Fibroblast of skin of right biceps (primary cell): ENCODE data around the gene MARCOL.

ENCODE experiments used
- DNase-seq: peaks from one replicate; pipeline ENCODE4 v3.0.0-alpha.2; 2013

MARCOL gene, protein sequence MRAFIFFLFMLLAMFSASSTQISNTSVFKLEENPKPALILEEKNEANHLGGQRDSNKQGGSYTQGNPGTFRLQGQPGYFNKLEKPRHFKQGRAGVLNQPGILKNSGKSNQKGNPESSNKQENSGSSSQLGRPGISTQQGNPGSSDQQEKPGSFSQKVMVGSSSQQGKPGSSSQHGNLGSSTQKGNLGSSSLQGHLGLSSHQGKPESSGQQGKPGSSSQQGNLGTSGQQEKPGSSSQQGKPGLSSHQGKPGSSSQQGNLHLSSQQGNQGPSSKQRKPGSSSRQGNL

GRCh38 chr5:148238418-148238794 is at the start of gene MARCOL:
Gene MARCOL, plus strand, starts transcription at chr5:148238525. Its CDS starts 73 bp downstream, at chr5:148238598.
- DNase-seq: no peak

DNA sequence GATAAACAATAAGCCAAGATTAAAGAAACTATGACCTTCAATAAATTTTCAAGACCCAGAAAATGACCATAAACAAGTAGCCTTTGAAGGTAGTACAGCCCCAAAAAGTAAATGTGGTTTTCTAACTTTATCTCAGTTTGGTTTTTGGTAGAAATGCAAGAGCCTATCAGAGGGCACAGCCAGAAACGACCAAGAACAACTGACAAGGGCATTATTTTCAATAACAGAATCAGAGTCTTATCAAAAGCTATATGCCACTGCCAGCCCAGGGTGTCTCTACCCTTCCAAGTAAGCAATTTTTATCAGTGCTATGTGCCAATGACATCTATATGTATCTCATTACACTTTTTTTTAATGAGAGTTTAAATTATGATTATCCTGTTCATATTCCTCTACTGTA is 47.3 kb upstream of the MARCOL start:
- no peak for DNase-seq

GRCh38 chr5:148193202-148193601 is 45.1 kb upstream of the MARCOL start:
- no peak for DNase-seq

- DNase-seq: no peak
These were observed 37.2 kb upstream of the MARCOL start for GRCh38 chr5:148201151-148201550.

- DNase-seq: no peak
These were observed 35.7 kb upstream of the MARCOL start, which contains the start of gene SPINK6 for GRCh38 chr5:148202531-148203203. Gene SPINK6, plus strand, starts transcription at chr5:148203042. Its CDS starts 55 bp downstream, at chr5:148203097.

DNA sequence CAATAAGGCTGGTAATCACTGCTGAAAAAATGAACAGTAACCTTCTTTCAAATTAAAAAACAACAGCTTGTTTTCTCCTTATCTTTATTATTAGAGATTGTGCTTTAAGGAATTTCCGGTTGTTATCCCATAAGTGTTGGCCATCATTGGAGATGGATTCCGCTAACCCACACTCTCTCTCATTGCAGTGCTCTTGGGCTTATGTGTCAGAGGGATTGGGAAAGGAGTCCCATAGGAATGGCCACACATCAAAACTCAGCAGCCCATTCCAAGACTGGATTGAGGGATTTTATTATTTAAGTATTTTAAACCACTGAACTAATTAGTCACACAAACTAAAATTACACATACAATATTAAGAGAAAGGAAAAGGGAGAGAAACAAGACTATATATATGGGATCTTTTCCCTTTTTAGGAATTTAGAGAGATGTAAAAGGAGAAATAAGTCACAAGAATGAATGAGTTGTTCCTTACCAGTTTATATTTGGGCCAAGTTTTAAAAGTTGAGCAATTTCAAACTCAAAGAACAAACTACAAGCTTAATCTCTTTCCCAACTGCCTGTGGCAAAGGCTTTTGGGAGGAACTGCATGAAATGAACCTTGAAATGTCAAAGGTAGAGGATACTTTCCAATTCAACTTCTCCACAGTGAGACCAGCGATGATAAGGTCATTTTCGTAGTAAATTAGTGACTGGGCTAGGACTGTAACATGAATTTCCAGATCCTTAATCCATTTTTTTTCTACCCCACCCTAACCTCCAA is 33.1 kb upstream of the MARCOL start:
- no peak for DNase-seq

DNA sequence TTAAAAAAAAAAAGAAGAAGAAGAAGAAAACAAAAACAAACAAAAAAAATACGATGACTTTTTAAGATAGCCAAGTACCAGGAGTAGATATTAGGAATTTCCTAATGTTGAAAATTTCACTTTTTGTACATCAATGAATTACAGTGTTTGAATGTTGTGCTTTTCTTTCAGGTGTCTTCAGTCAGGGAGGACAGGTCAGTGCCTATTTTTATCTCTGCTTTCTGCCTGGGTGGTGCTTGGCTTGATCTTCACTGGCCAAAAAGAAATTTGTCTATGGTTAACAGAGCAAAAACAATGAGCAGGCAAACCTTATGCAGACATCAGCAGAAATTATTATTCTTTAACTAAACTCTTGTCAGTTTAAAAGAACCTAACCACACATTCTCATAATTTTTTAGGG is 32.5 kb upstream of the MARCOL start:
- DNase-seq: no peak

- DNase-seq: no peak
These were observed 31.7 kb upstream of the MARCOL start for GRCh38 chr5:148206620-148207019.

- DNase-seq: no peak
These were observed 30.1 kb upstream of the MARCOL start for GRCh38 chr5:148208226-148208625.

DNA sequence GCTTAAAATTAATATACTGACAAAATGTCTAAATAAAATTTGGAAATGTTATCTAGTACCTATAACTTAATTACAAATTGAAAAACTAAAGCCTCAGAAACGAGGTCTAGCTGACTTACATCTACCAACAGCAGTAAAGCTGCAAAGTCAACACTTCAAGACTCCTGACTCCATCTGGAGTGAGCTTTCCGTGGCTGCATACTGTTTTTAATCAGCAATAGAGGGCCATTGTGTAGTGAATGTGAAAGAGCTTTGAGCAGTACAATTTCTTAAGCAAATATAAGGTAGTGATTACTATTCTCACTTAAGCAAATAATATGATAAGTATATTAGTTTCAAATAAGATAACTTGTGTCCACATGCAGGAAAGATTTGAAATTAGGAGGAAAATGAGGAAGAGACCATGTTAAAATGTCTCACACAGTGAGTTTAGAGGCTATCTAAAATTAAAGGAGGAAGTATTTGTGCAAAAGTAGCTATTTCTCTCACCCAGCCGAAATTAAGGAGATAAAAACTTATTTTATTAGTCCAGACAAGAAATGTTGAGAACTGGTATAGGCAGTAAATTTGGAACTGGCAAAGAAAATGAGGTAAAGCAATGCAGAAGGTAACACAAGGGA is 29.1 kb upstream of the MARCOL start:
- no peak for DNase-seq

GRCh38 chr5:148214665-148215185 is 23.6 kb upstream of the MARCOL start:
- no peak for DNase-seq

GRCh38 chr5:148221508-148221907 is 16.8 kb upstream of the MARCOL start:
- no peak for DNase-seq

- no peak for DNase-seq
These were observed 14.1 kb upstream of the MARCOL start for GRCh38 chr5:148224117-148224742.

DNA sequence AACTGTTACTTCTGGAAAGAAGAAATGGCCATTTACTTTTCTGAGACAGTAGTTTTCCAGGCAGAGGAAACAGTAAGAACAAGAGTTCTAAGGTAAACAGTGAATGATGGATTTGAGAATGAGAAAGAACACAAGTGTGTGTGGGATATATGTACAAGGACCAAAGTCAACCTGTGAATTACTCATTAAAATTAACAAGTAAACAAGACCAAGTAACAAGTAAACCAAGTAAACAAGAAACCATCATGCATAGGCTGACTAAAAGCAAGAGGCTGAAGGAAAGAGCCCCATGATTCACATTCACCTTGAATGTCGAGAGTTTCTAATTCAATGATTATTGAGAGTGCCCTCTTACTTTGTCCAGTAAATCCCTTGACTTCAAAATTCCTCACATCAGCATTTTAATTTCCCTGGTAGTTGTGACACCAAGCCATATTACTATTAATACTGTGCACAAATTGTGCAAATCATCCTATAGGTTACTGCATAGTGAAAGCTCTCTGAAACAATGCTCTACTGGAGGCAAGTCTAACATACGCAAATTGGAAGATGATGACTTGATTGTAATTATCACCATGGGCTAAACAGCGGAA is 9.8 kb upstream of the MARCOL start:
- DNase-seq: no peak

DNA sequence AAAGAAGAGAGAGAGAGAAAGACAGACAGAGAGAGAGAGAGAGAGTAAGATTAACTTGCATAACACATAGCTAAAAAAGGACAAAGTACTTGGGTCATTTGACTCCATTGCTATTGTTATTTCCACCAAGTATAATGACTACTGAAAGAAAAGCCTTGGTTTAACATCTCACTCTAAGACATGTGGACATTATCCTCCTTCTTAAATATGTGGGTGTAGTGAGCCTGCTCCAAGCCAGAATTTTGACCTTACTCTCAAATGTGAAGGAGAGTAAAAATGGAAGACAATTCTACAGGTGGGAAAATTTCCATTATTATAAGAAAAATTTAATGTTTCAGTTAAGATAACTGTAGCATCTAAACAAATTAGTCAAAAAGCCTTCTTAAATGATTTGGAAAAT is 8.5 kb upstream of the MARCOL start:
- DNase-seq: no peak

GRCh38 chr5:148230240-148230639 is 8.1 kb upstream of the MARCOL start:
- DNase-seq: no peak

DNA sequence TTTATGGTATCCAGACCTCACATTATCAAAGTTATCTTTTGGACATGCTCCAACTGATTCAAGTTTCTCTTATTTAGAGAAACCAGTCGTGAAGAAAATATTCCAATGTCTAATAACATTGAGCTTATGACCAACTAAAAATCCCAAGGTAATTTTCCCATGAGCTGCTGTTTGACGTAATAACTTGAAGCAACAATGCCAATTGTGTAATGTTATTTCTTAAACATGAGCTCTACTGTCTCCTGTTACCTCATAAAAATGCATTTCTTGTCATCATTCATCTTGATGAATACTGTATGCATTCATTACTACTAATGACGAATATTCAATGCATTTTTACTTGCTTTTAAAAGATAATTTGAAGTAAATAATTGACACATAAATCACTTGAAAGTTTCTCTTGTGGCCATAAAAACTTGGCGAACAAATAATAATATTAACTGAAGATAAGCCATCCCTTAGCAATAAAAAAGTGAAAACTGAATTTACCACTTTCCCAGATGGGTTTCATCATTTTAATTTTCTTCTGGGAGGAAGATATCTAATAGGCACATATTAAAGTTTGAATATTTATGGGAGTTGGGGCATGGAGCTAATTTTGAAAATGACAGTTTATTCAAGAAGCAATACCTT is 424 bp upstream of the MARCOL start:
- no peak for DNase-seq

- no peak for DNase-seq
These were observed 10.6 kb downstream of the MARCOL start for GRCh38 chr5:148248894-148249293.

GRCh38 chr5:148255456-148255855 is 17.1 kb downstream of the MARCOL start:
- no peak for DNase-seq

GRCh38 chr5:148259288-148259687 is 21.0 kb downstream of the MARCOL start:
- no peak for DNase-seq

- no peak for DNase-seq
These were observed 22.9 kb downstream of the MARCOL start for GRCh38 chr5:148261221-148261620.

DNA sequence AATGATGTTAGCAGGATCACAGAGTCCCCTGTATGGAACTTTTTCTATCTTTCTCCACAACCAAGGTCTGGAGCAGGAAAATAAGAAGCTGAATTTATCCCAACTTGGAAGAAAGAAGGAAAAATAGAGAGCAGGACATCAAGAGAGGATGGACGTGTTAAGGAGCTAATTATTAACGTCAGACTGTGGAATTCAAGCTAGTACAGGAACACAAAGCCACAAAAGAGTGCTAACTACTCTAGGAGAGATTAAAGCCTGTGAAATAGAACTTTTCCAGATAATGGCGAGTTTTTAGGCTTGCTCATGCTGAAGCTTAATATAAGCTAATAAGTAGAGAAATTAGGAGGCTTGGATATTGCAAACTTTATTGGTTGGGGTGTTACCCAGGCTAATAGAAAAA is 29.6 kb downstream of the MARCOL start:
- no peak for DNase-seq
